H1 (cell line): ENCODE measurements around the gene MREG. TPM values are rescaled to one million over a fixed set of nuclear protein-coding genes. Genes with fewer than 3 reads are reported as not detected.

Experiments
- ATF2 ChIP-seq: IDR thresholded peaks from 2 replicates; pipeline ENCODE4 v1.6.1; 2012; ENCODE audit warnings: low read length, inconsistent platforms
- NRF1 ChIP-seq: IDR thresholded peaks from 2 replicates; pipeline ENCODE4 v1.6.1; 2011; ENCODE audit warnings: mild to moderate bottlenecking, low read depth, low read length, improper control_type of control experiment
- SP1 ChIP-seq: IDR thresholded peaks from 2 replicates; pipeline ENCODE4 v1.6.1; 2011; ENCODE audit warnings: low read depth, low read length
- SP2 ChIP-seq: IDR thresholded peaks from 2 replicates; pipeline ENCODE4 v1.6.1; 2012; ENCODE audit warnings: mild to moderate bottlenecking, low read length, inconsistent platforms
- polyA plus RNA-seq, 7 experiments: library from polyadenylated mRNA; depleted of rRNA in 3 of 7; stranded (reverse) in 5 of 7; unstranded in 2 of 7; fragments of >200 nt in 5 of 7; fragments of 200-250 nt in 2 of 7; gene quantifications; 1 replicate in 5 of 7; 2 replicates in 1 of 7; 4 replicates in 1 of 7; pipeline versions ENCODE4 v1.2.1 to v1.2.3, GENCODE V29; 2011 to 2013; ENCODE audit warnings: missing spikeins in 2 of 7, mixed read lengths in 2 of 7
- total RNA-seq: library from RNA; stranded (reverse); fragmentation: NEBNext Ultra II Directional; extraction: Animal tissue kit (Norgen Biotek cat#: 25700); gene quantifications from 2 replicates; pipeline ENCODE4 v1.2.1, GENCODE V29; 2021

MREG gene
- total and polyA plus RNA-seq, 2 of the 8 experiments (the other 6 are each of a cell fraction or from before 2014, with no cell fraction given), result 7.5 to 31.9 TPM

GRCh38 chr2:216030216-216030615, 16.9 kb upstream of the MREG start (continued):
- TF ChIP-seq ATF2, result no peak
- TF ChIP-seq SP1, result no peak
- TF ChIP-seq NRF1, result no peak
- TF ChIP-seq SP2, result no peak
